DND-41 (cell line): Measurements from ENCODE around the gene MRPL27.

ENCODE experiments used
- ATAC-seq: fragments of 200-7000 bp; cut with Tn5 transposase; 3 replicates; pipeline ENCODE4 v1.9.1; 2021; ENCODE audit warnings: low read depth; ENCODE audit not compliant: insufficient read depth
- DNase-seq: peaks from one replicate; pipeline ENCODE4 v3.0.0-alpha.2; 2020
- H2AFZ ChIP-seq: 2 replicates; pipeline ENCODE4 v1.6.0; 2012; ENCODE audit warnings: low read depth, low read length
- H3K27ac ChIP-seq: 2 replicates; pipeline ENCODE4 v1.5.1; 2012; ENCODE audit warnings: low read length, inconsistent platforms
- H3K27me3 ChIP-seq: fragments of 200-600 bp; sonication (generic); 2 replicates; pipeline ENCODE4 v1.6.0; 2012; ENCODE audit warnings: low read length, mild to moderate bottlenecking, inconsistent platforms; ENCODE audit not compliant: insufficient read depth, poor library complexity
- H3K36me3 ChIP-seq: 2 replicates; pipeline ENCODE4 v1.5.1; 2012; ENCODE audit warnings: low read length, inconsistent platforms; ENCODE audit not compliant: insufficient read depth
- H3K4me1 ChIP-seq: 2 replicates; pipeline ENCODE4 v1.5.1; 2012; ENCODE audit warnings: mild to moderate bottlenecking, low read length; ENCODE audit not compliant: insufficient read depth
- H3K4me2 ChIP-seq: 2 replicates; pipeline ENCODE4 v1.6.0; 2012; ENCODE audit warnings: mild to moderate bottlenecking, moderate library complexity, low read length, inconsistent platforms; ENCODE audit not compliant: insufficient read depth
- H3K4me3 ChIP-seq, 2 experiments: fragments of 200-600 bp in 1 of 2; shearing (Covaris generic) in 1 of 2; 2 replicates each; pipeline ENCODE4 v1.5.1; 2012 to 2016; ENCODE audit warnings: inconsistent platforms in 2 of 2, low read length in 2 of 2, mild to moderate bottlenecking in 2 of 2, low read depth in 1 of 2, moderate library complexity in 1 of 2
- H3K79me2 ChIP-seq: 2 replicates; pipeline ENCODE4 v1.6.0; 2012; ENCODE audit warnings: low read length, inconsistent platforms; ENCODE audit not compliant: insufficient read depth
- H3K9ac ChIP-seq: 2 replicates; pipeline ENCODE4 v1.6.0; 2012; ENCODE audit warnings: low read depth, mild to moderate bottlenecking, inconsistent platforms, low read length, moderate library complexity
- H3K9me3 ChIP-seq: 2 replicates; pipeline ENCODE4 v1.5.1; 2012; ENCODE audit warnings: low read length, moderate library complexity, mild to moderate bottlenecking, inconsistent platforms; ENCODE audit not compliant: insufficient read depth, severe bottlenecking
- H4K20me1 ChIP-seq: 2 replicates; pipeline ENCODE4 v1.6.0; 2012; ENCODE audit warnings: low read length; ENCODE audit not compliant: insufficient read depth
- EZH2 ChIP-seq: IDR thresholded peaks from 3 replicates; pipeline ENCODE4 v1.6.1; 2012; ENCODE audit warnings: borderline replicate concordance, low read depth, mild to moderate bottlenecking, moderate library complexity, low read length, inconsistent platforms; ENCODE audit not compliant: severe bottlenecking
- TF ChIP-seq, protein P1 (sequence below): IDR thresholded peaks from 2 replicates; pipeline ENCODE4 v1.5.1; 2012; ENCODE audit warnings: borderline replicate concordance, low read length, moderate library complexity, mild to moderate bottlenecking; ENCODE audit not compliant: poor library complexity, severe bottlenecking; ENCODE audit errors: extremely low read depth

The MRPL27 gene

DNA sequence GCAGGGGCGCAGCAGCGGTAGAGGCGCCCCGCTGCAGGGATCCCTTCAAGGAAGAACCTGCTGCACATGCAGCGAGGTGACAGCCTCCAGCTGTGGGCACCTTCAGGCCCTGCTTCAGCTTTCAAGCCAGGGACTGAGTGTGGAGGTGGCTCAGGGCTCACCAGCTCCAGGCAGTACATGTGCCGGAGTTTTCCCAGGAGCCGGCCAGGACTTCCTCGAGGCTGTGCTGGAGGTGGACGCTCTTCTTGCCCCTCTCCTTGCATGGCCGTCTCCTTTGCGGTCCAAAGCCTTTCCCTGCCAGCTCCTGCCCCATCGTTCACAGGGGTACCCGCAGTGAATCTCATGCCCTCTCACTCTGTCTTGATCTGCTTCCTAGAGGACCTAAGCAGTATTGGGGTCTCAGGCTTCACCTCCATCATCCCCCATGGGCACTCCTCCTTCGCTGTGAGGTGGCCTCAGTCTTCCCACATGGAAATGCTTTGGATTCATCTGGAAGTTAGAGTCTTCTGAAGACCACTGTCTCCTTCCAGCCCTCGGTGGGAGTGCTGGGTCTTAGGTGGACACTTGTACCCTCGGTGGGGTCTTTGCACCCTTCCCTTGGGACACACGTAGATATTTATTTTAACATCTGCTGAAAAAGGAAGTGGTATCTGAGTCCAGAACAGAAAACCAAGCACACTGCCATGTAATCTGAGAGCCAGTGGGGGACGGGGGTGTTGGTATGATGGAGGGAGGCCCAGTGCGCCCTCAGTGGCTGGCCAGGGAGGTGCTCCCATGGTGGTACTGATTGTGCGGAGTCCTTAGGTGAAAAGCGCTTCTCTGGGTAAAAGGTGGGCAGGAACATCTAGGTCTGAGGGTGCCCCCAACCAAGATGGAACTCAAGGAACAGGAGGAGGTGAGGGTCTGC lies 20.0 kb downstream of the MRPL27 start:
- H3K4me3 ChIP-seq = no peak overlapping the region
- no peaks in the 10 kb centered on the region for H3K4me1 ChIP-seq
- no peak for DNase-seq
- ATAC-seq = no peak
- H3K4me2 ChIP-seq = no peak overlapping the region
- peaks cover 38% of the 10 kb centered on the region for H3K79me2 ChIP-seq
- no peaks in the 10 kb centered on the region for H3K9me3 ChIP-seq
- no peak for TF ChIP-seq EZH2
- TF ChIP-seq, protein P1, sequence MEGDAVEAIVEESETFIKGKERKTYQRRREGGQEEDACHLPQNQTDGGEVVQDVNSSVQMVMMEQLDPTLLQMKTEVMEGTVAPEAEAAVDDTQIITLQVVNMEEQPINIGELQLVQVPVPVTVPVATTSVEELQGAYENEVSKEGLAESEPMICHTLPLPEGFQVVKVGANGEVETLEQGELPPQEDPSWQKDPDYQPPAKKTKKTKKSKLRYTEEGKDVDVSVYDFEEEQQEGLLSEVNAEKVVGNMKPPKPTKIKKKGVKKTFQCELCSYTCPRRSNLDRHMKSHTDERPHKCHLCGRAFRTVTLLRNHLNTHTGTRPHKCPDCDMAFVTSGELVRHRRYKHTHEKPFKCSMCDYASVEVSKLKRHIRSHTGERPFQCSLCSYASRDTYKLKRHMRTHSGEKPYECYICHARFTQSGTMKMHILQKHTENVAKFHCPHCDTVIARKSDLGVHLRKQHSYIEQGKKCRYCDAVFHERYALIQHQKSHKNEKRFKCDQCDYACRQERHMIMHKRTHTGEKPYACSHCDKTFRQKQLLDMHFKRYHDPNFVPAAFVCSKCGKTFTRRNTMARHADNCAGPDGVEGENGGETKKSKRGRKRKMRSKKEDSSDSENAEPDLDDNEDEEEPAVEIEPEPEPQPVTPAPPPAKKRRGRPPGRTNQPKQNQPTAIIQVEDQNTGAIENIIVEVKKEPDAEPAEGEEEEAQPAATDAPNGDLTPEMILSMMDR = no peak
- no peak overlapping the region for H3K27ac ChIP-seq
- H3K27me3 ChIP-seq = no peaks in the 10 kb centered on the region
- H3K36me3 ChIP-seq = peaks cover 60% of the 10 kb centered on the region
- no peak overlapping the region for H3K9ac ChIP-seq
- peaks cover 42% of the 10 kb centered on the region; the same call in 1 of the 2 replicates for H4K20me1 ChIP-seq
- H2AFZ ChIP-seq = no peak overlapping the region

DNA sequence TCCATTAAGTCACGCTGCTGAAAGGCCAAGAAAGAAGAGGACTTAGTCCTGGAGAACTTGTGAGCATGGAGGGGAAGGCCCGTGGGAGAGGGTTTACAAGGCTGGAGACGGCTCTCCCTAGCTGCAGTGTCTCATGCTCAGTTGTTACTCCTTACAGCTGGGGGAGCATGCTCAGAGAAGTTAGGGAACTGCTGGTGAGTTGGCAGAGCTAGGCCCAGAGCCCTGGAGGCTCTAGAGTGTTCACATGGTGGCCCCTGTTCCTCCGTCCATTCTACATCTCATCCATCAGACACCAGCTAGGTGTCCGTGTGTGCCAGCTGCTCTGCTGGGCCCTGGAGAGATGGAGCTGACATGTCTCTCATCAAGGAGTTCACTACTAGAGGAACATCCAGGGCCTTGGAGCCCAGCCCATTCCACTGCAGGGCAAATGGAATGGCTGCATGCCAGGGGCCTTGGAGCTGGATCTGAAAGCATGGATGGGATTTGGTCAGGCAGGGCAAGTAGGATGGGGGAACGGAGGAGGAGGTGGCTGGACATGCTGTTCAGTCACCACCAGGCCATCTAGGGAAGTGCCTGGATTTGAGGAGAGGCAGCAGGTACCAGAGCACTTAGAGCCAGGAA lies 20.8 kb downstream of the MRPL27 start:
- no peak overlapping the region for H3K27ac ChIP-seq
- no peak overlapping the region for H3K4me3 ChIP-seq
- H3K4me2 ChIP-seq = no peak overlapping the region
- peaks cover 46% of the 10 kb centered on the region for H3K79me2 ChIP-seq
- TF ChIP-seq, protein P1 = no peak
- no peak for TF ChIP-seq EZH2
- no peaks in the 10 kb centered on the region for H3K27me3 ChIP-seq
- ATAC-seq (no peak), DNase-seq (no peak)
- peaks cover 46% of the 10 kb centered on the region; the same call in 1 of the 2 replicates for H4K20me1 ChIP-seq
- peaks cover 53% of the 10 kb centered on the region for H3K36me3 ChIP-seq
- no peak overlapping the region for H2AFZ ChIP-seq
- peaks cover 6% of the 10 kb centered on the region for H3K4me1 ChIP-seq
- H3K9ac ChIP-seq = no peak overlapping the region
- no peaks in the 10 kb centered on the region for H3K9me3 ChIP-seq

DNA sequence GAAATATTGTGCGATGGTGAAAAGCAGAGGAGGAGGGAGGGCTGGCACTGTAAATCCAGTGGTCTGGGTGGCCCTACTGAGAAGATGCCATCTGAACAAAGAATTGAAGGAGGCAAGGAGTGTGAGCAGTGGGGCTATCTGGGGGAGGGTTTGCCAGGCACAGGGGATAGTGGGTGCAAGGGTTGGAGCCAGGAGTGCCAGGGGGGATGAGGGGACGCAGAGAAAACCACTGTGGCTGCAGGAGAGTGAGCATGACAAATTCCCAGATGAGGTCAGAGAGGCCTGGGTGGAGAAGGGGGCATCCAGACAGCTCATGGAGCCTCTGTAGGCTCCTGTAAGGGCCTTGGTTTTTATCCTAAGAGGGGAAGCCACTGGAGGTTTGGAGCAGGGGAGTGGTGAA lies 22.3 kb downstream of the MRPL27 start:
- Histone ChIP-seq H3K27ac (no peak overlapping the region), H3K36me3 (peaks cover 39% of the 10 kb centered on the region), H3K4me2 (no peak overlapping the region), H4K20me1 (peaks cover 40% of the 10 kb centered on the region; the same call in 1 of the 2 replicates), H3K4me1 (peaks cover 12% of the 10 kb centered on the region), H3K79me2 (peaks cover 56% of the 10 kb centered on the region), H3K27me3 (no peaks in the 10 kb centered on the region), H2AFZ (no peak overlapping the region), H3K9ac (no peak overlapping the region), H3K9me3 (no peaks in the 10 kb centered on the region), H3K4me3 (no peak overlapping the region)
- DNase-seq (no peak), ATAC-seq (no peak)
- TF ChIP-seq EZH2 = no peak
- TF ChIP-seq, protein P1 = no peak
